SK-N-SH (cell line): ENCODE data around the gene HUWE1. TPM values are rescaled to one million over a fixed set of nuclear protein-coding genes. Genes with fewer than 3 reads are reported as not detected.

ENCODE experiments used
- CTCF ChIA-PET: fragments of 300-600, 350-600 bp; formaldehyde crosslinking; extraction: SDS; loops from one replicate; lab custom pipeline; 2021; lab: Yijun Ruan, JAX
- POLR2A ChIA-PET: fragments of 350-600 bp; sonication (Branson Sonifier 250); formaldehyde crosslinking; extraction: SDS; loops from one replicate; lab custom pipeline; 2020; ENCODE audit warnings: antibody characterized with exemption, inconsistent platforms; lab: Yijun Ruan, JAX
- DNase-seq: peaks from one replicate; pipeline ENCODE4 v3.0.0; 2012
- H2AFZ ChIP-seq: fragments of 200-600 bp; sonication (generic); 2 replicates; pipeline ENCODE4 v1.8.1; 2016; ENCODE audit warnings: antibody characterized with exemption, mild to moderate bottlenecking, low read depth
- H3F3A ChIP-seq: fragments of 200-600 bp; sonication (generic); replicated peaks from 2 replicates; pipeline ENCODE3; 2016; ENCODE audit warnings: antibody characterized with exemption, mild to moderate bottlenecking; ENCODE audit not compliant: insufficient read depth
- H3K27ac ChIP-seq, 2 experiments: fragments of 200-500 bp in 1 of 2; fragments of 200-600 bp in 1 of 2; sonication (Bioruptor generic) in 1 of 2; sonication (generic), shearing (Covaris generic) in 1 of 2; 2 replicates each; pipeline versions ENCODE4 v1.5.1 to v1.6.1; 2014 to 2016; ENCODE audit warnings: low read depth in 2 of 2, inconsistent platforms in 1 of 2, low read length in 1 of 2, mild to moderate bottlenecking in 1 of 2, mixed read lengths in 1 of 2
- H3K27me3 ChIP-seq: fragments of 200-600 bp; sonication (generic), shearing (Covaris generic); 2 replicates; pipeline ENCODE4 v1.6.1; 2016; ENCODE audit warnings: mixed run types; ENCODE audit not compliant: insufficient read depth
- H3K36me3 ChIP-seq, 2 experiments: fragments of 200-500 bp in 1 of 2; fragments of 200-600 bp in 1 of 2; sonication (Bioruptor generic) in 1 of 2; sonication (generic) in 1 of 2; replicated peaks in 1 of 2; 2 replicates each; pipeline versions ENCODE3 to v1.5.1; 2014 to 2016; ENCODE audit warnings: low read length in 1 of 2, mild to moderate bottlenecking in 1 of 2; ENCODE audit not compliant: insufficient read depth in 2 of 2, control insufficient read depth in 1 of 2
- H3K4me1 ChIP-seq, 2 experiments: fragments of 200-500 bp in 1 of 2; fragments of 200-600 bp in 1 of 2; sonication (Bioruptor generic) in 1 of 2; sonication (generic), shearing (Covaris generic) in 1 of 2; 2 replicates each; pipeline versions ENCODE4 v1.5.1 to v1.6.1; 2014 to 2016; ENCODE audit warnings: low read depth in 1 of 2, low read length in 1 of 2, mixed run types in 1 of 2; ENCODE audit not compliant: insufficient read depth in 2 of 2, control insufficient read depth in 1 of 2
- H3K4me2 ChIP-seq: fragments of 200-600 bp; sonication (generic), shearing (Covaris generic); 2 replicates; pipeline ENCODE4 v1.6.1; 2017; ENCODE audit warnings: mixed run types
- H3K4me3 ChIP-seq, 2 experiments: fragments of 200-500 bp in 1 of 2; fragments of 200-600 bp in 1 of 2; sonication (Bioruptor generic) in 1 of 2; sonication (generic), shearing (Covaris generic) in 1 of 2; 2 replicates each; pipeline versions ENCODE4 v1.5.1 to v1.8.1; 2014 to 2016; ENCODE audit warnings: low read depth in 2 of 2, inconsistent platforms in 1 of 2, low read length in 1 of 2, mild to moderate bottlenecking in 1 of 2, mixed read lengths in 1 of 2, moderate library complexity in 1 of 2
- H3K79me2 ChIP-seq: fragments of 200-600 bp; sonication (generic); 2 replicates; pipeline ENCODE4 v1.8.1; 2017; ENCODE audit warnings: mild to moderate bottlenecking; ENCODE audit not compliant: insufficient read depth
- H3K9ac ChIP-seq: fragments of 200-600 bp; sonication (generic); 2 replicates; pipeline ENCODE4 v1.6.1; 2017; ENCODE audit warnings: mixed run types
- H3K9me2 ChIP-seq: fragments of 200-600 bp; sonication (generic); 2 replicates; pipeline ENCODE4 v1.6.1; 2017; ENCODE audit warnings: mixed run types
- H3K9me3 ChIP-seq: fragments of 200-600 bp; sonication (generic); 2 replicates; pipeline ENCODE4 v1.6.1; 2017; ENCODE audit warnings: mixed run types, mild to moderate bottlenecking, moderate library complexity
- H4K20me1 ChIP-seq: fragments of 200-600 bp; sonication (generic); 2 replicates; pipeline ENCODE4 v1.6.1; 2017; ENCODE audit warnings: mild to moderate bottlenecking, mixed run types; ENCODE audit not compliant: insufficient read depth
- CHD2 ChIP-seq: fragments of 150-350 bp; IDR thresholded peaks from 2 replicates; pipeline ENCODE4 v1.6.1; 2018; ENCODE audit warnings: low read length; ENCODE audit not compliant: partially characterized antibody
- CTCF ChIP-seq: fragments of 200-600 bp; sonication (generic); IDR thresholded peaks from 2 replicates; pipeline ENCODE4 v1.6.1; 2017; ENCODE audit warnings: antibody characterized with exemption, mild to moderate bottlenecking, moderate library complexity
- EZH2phosphoT487 ChIP-seq: fragments of 200-600 bp; sonication (generic); IDR thresholded peaks from 2 replicates; pipeline ENCODE4 v1.6.1; 2017; ENCODE audit warnings: low read depth, mixed run types, mild to moderate bottlenecking, antibody characterized with exemption, moderate library complexity, borderline replicate concordance
- FOSL2 ChIP-seq: IDR thresholded peaks from 2 replicates; pipeline ENCODE4 v1.4.0; 2012; ENCODE audit warnings: low read depth, mild to moderate bottlenecking, moderate library complexity, borderline replicate concordance
- FOXJ3 ChIP-seq: sonication (generic); formaldehyde crosslinking; IDR thresholded peaks from 2 replicates; pipeline ENCODE4 v1.5.1; 2020; ENCODE audit warnings: mild to moderate bottlenecking, missing genetic modification reagents
- FOXM1 ChIP-seq: IDR thresholded peaks from 2 replicates; pipeline ENCODE4 v1.4.0; 2012; ENCODE audit warnings: low read depth, mild to moderate bottlenecking
- GABPA ChIP-seq: IDR thresholded peaks from 2 replicates; pipeline ENCODE4 v1.4.0; 2012; ENCODE audit warnings: low read depth, mild to moderate bottlenecking
- MXI1 ChIP-seq: IDR thresholded peaks from 2 replicates; pipeline ENCODE4 v1.6.1; 2012; ENCODE audit warnings: mild to moderate bottlenecking, low read depth, low read length, improper control_type of control experiment
- RAD21 ChIP-seq: IDR thresholded peaks from 2 replicates; pipeline ENCODE4 v1.6.1; 2012; ENCODE audit warnings: mild to moderate bottlenecking, low read length
- RFX5 ChIP-seq: IDR thresholded peaks from 2 replicates; pipeline ENCODE4 v1.6.1; 2012; ENCODE audit warnings: mild to moderate bottlenecking, improper control_type of control experiment, low read length
- RXRA ChIP-seq: IDR thresholded peaks from 2 replicates; pipeline ENCODE4 v1.4.0; 2012; ENCODE audit warnings: low read depth, mild to moderate bottlenecking, borderline replicate concordance
- SIN3A ChIP-seq: IDR thresholded peaks from 2 replicates; pipeline ENCODE4 v1.6.1; 2012; ENCODE audit warnings: low read depth, mild to moderate bottlenecking, low read length, moderate library complexity, borderline replicate concordance
- TAF1 ChIP-seq: IDR thresholded peaks from 2 replicates; pipeline ENCODE4 v1.6.1; 2012; ENCODE audit warnings: low read depth, mild to moderate bottlenecking, low read length, moderate library complexity, borderline replicate concordance
- TCF12 ChIP-seq: IDR thresholded peaks from 2 replicates; pipeline ENCODE4 v1.4.0; 2012
- TEAD4 ChIP-seq: IDR thresholded peaks from 2 replicates; pipeline ENCODE4 v1.4.0; 2012; ENCODE audit warnings: mild to moderate bottlenecking, borderline replicate concordance; ENCODE audit not compliant: insufficient read depth
- ZBTB33 ChIP-seq: IDR thresholded peaks from 2 replicates; pipeline ENCODE4 v1.4.0; 2012; ENCODE audit warnings: low read depth, borderline replicate concordance
- WGBS: methylation state at CpG from one replicate; pipeline ENCODE4 v1.1.6; 2017; ENCODE audit warnings: low lambda C conversion rate; 5-methylcytosine and 5-hydroxymethylcytosine counted together
- polyA plus RNA-seq, 3 experiments: library from polyadenylated mRNA; depleted of rRNA; stranded (reverse); fragments of >200 nt; gene quantifications; 2 replicates each; pipeline ENCODE4 v1.2.3, GENCODE V29; 2012
- TF ChIP-seq, protein P1 (sequence below): fragments of 150-350 bp; IDR thresholded peaks from 2 replicates; pipeline ENCODE4 v1.6.1; 2017; ENCODE audit warnings: antibody characterized with exemption, low read length, low read depth, borderline replicate concordance
- TF ChIP-seq, protein P2 (sequence below): IDR thresholded peaks from 2 replicates; pipeline ENCODE4 v1.4.0; 2012; ENCODE audit warnings: low read depth, borderline replicate concordance

HUWE1 gene
- polyA plus RNA-seq, 1 of the 3 experiments (the other 2 are of a cell fraction) = 43.4 TPM

DNA sequence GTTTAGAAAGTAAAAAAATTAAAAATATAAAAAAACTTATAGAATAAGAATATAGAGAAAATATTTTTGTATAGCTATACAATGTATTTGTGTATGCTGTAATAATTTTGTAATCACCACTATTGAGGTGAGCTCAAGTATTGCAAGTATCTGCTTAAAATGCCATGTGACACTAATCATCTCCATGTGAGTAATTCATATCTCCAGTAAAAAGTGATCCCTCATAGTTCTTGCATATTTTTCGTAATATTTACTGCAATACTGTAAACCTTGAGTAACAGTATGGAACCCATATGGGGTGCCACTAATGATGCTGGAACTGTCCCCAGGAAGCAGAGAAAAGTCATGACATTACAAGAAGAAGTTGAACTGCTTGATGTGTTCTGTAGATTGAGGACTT is 43.2 kb upstream of the HUWE1 start:
- CTCF ChIA-PET = no interaction called here

GRCh38 chrX:53728506-53728905 is 42.0 kb upstream of the HUWE1 start:
- no peak overlapping the region for H3K4me3 ChIP-seq
- no peak overlapping the region for H3K4me2 ChIP-seq
- CTCF ChIA-PET = interaction anchor here (0.6 kb wide), 1 partner anchor 182 kb away, joined by 3 read pairs; no protein-coding TSS in a partner anchor
- no peaks in the 10 kb centered on the region for H3K9me2 ChIP-seq
- H3K27me3 ChIP-seq = no peaks in the 10 kb centered on the region; the same call in 1 of the 2 replicates
- H4K20me1 ChIP-seq = no peaks in the 10 kb centered on the region
- 40% methylated on average over 2 of the region's 2 CpGs for WGBS
- no peak overlapping the region for H3K27ac ChIP-seq
- H3K79me2 ChIP-seq = no peaks in the 10 kb centered on the region
- POLR2A ChIA-PET = no interaction called here
- H2AFZ ChIP-seq = no peak overlapping the region
- DNase-seq = no peak
- no peaks in the 10 kb centered on the region for H3K36me3 ChIP-seq
- H3K9me3 ChIP-seq = no peaks in the 10 kb centered on the region
- no peaks in the 10 kb centered on the region for H3K4me1 ChIP-seq
- H3K9ac ChIP-seq = no peak overlapping the region
- peaks cover 4% of the 10 kb centered on the region for H3F3A ChIP-seq
- TF ChIP-seq SIN3A (no peak), FOXJ3 (no peak), RAD21 (no peak), FOXM1 (no peak), TEAD4 (no peak), EZH2phosphoT487 (no peak), FOSL2 (no peak), RFX5 (no peak), CHD2 (no peak), TCF12 (no peak)
- TF ChIP-seq, protein P1, sequence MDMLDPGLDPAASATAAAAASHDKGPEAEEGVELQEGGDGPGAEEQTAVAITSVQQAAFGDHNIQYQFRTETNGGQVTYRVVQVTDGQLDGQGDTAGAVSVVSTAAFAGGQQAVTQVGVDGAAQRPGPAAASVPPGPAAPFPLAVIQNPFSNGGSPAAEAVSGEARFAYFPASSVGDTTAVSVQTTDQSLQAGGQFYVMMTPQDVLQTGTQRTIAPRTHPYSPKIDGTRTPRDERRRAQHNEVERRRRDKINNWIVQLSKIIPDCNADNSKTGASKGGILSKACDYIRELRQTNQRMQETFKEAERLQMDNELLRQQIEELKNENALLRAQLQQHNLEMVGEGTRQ = no peak
- TF ChIP-seq, protein P2, sequence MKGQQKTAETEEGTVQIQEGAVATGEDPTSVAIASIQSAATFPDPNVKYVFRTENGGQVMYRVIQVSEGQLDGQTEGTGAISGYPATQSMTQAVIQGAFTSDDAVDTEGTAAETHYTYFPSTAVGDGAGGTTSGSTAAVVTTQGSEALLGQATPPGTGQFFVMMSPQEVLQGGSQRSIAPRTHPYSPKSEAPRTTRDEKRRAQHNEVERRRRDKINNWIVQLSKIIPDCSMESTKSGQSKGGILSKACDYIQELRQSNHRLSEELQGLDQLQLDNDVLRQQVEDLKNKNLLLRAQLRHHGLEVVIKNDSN = no peak

More for the DNA sequence above, 43.2 kb upstream of the HUWE1 start:
- no peaks in the 10 kb centered on the region for H3K4me1 ChIP-seq
- H3F3A ChIP-seq = peaks cover 4% of the 10 kb centered on the region
- no peaks in the 10 kb centered on the region; the same call in 1 of the 2 replicates for H3K27me3 ChIP-seq
- no peak for DNase-seq
- H3K9ac ChIP-seq = no peak overlapping the region
- H3K4me2 ChIP-seq = no peak overlapping the region
- no peak overlapping the region for H2AFZ ChIP-seq
- WGBS = 0% methylated on average over 1 of the region's 1 CpG
- H3K79me2 ChIP-seq = no peaks in the 10 kb centered on the region
- POLR2A ChIA-PET = no interaction called here
- no peak overlapping the region for H3K27ac ChIP-seq
- no peaks in the 10 kb centered on the region for H4K20me1 ChIP-seq
- TF ChIP-seq GABPA = no peak
- TF ChIP-seq RAD21 = no peak
- no peak for TF ChIP-seq CHD2
- TF ChIP-seq MXI1 = no peak
- no peak for TF ChIP-seq ZBTB33
- TF ChIP-seq TAF1 = no peak
- TF ChIP-seq CTCF = no peak
- no peak for TF ChIP-seq SIN3A
- no peak for TF ChIP-seq FOSL2
- no peak for TF ChIP-seq RXRA
- H3K4me3 ChIP-seq = no peak overlapping the region
- H3K36me3 ChIP-seq = no peaks in the 10 kb centered on the region
- H3K9me3 ChIP-seq = no peaks in the 10 kb centered on the region
- H3K9me2 ChIP-seq = no peaks in the 10 kb centered on the region
